Activated B cell treated with CpG ODN at 0.5 μM for 24 hours (primary cell): ENCODE data around the gene WDFY4. TPM values are rescaled to one million over a fixed set of nuclear protein-coding genes. Genes with fewer than 3 reads are reported as not detected.

Source experiments
- ATAC-seq: fragments of 200-7000 bp; cut with Tn5 transposase; one replicate; pipeline ENCODE4 v1.10.0; 2021; ENCODE audit warnings: low read depth, mild to moderate bottlenecking, moderate library complexity
- CTCF ChIA-PET: fragments of 350-600 bp; sonication (Branson Sonifier 250); formaldehyde crosslinking; loops from one replicate; lab custom pipeline; 2021; ENCODE audit warnings: antibody characterized with exemption; lab: Charles Lee
- POLR2A ChIA-PET: fragments of 350-600 bp; sonication (Branson Sonifier 250); formaldehyde crosslinking; loops from one replicate; lab custom pipeline; 2021; ENCODE audit warnings: antibody characterized with exemption; lab: Charles Lee
- DNase-seq: peaks from one replicate; pipeline ENCODE4 v3.0.0; 2022
- H3K27ac Mint-ChIP-seq: one replicate; pipeline ENCODE4 v1.8.0; 2020; ENCODE audit warnings: mixed read lengths
- H3K27me3 Mint-ChIP-seq: one replicate; pipeline ENCODE4 v1.8.0; 2021; ENCODE audit warnings: mixed read lengths
- H3K36me3 Mint-ChIP-seq: one replicate; pipeline ENCODE4 v1.8.0; 2021; ENCODE audit warnings: low read depth, mixed read lengths
- H3K4me1 Mint-ChIP-seq: one replicate; pipeline ENCODE4 v1.8.0; 2021; ENCODE audit warnings: mixed read lengths
- H3K4me3 Mint-ChIP-seq: one replicate; pipeline ENCODE4 v1.8.0; 2020; ENCODE audit warnings: mild to moderate bottlenecking, mixed read lengths
- H3K9me3 Mint-ChIP-seq: one replicate; pipeline ENCODE4 v1.8.0; 2020; ENCODE audit warnings: mixed read lengths
- CTCF ChIP-seq: fragments of 200-600 bp; IDR thresholded peaks from one replicate; pipeline ENCODE4 v1.8.0; 2022; ENCODE audit warnings: antibody characterized with exemption, mild to moderate bottlenecking
- intact Hi-C: fragments of 100-400 bp; cut with micrococcal nuclease; formaldehyde crosslinking; loops from one replicate; pipeline ENCODE4 v1.15.1; 2024
- total RNA-seq: library from RNA; stranded (reverse); gene quantifications from 2 replicates; pipeline ENCODE4 v1.2.3, GENCODE V29; 2022

The WDFY4 gene
- total RNA-seq, 1 donor from 2014 or later: 488 TPM

GRCh38 chr10:48774416-48775205 is 89.9 kb downstream of the WDFY4 start:
- ATAC-seq (no peak), DNase-seq (no peak)
- CTCF ChIA-PET: no interaction called here
- H3K27me3 Mint-ChIP-seq: no peaks in the 10 kb centered on the region
- POLR2A ChIA-PET: no interaction called here
- H3K4me1 Mint-ChIP-seq: peaks cover 19% of the 10 kb centered on the region
- H3K4me3 Mint-ChIP-seq: no peak overlapping the region
- intact Hi-C loops: no loop called here
- peaks cover 95% of the 10 kb centered on the region for H3K36me3 Mint-ChIP-seq
- no peak overlapping the region for H3K27ac Mint-ChIP-seq
- TF ChIP-seq CTCF: no peak
- H3K9me3 Mint-ChIP-seq: peaks cover 2% of the 10 kb centered on the region

GRCh38 chr10:48775206-48775517 is 90.5 kb downstream of the WDFY4 start:
- POLR2A ChIA-PET: no interaction called here
- H3K27ac Mint-ChIP-seq: no peak overlapping the region
- TF ChIP-seq CTCF: no peak
- H3K4me1 Mint-ChIP-seq: peaks cover 13% of the 10 kb centered on the region
- intact Hi-C loops: no loop called here
- H3K9me3 Mint-ChIP-seq: peaks cover 2% of the 10 kb centered on the region
- CTCF ChIA-PET: no interaction called here
- DNase-seq (no peak), ATAC-seq (no peak)
- H3K27me3 Mint-ChIP-seq: no peaks in the 10 kb centered on the region
- H3K4me3 Mint-ChIP-seq: no peak overlapping the region
- peaks cover 95% of the 10 kb centered on the region for H3K36me3 Mint-ChIP-seq

- ChIA-PET CTCF (interaction anchor here (0.6 kb wide), 1 partner anchor 406 kb away, joined by 3 read pairs; no protein-coding TSS in a partner anchor), POLR2A (interaction anchor here (0.6 kb wide), 1 partner anchor 993 kb away, joined by 3 read pairs; no protein-coding TSS in a partner anchor)
- peaks cover 2% of the 10 kb centered on the region for H3K9me3 Mint-ChIP-seq
- no peaks in the 10 kb centered on the region for H3K27me3 Mint-ChIP-seq
- H3K27ac Mint-ChIP-seq: no peak overlapping the region
- no peak for TF ChIP-seq CTCF
- ATAC-seq (no peak), DNase-seq (no peak)
- peaks cover 8% of the 10 kb centered on the region for H3K4me1 Mint-ChIP-seq
- H3K4me3 Mint-ChIP-seq: no peak overlapping the region
- peaks cover 94% of the 10 kb centered on the region for H3K36me3 Mint-ChIP-seq
- intact Hi-C loops: no loop called here
Observed at GRCh38 chr10:48776005-48776522, 91.4 kb downstream of the WDFY4 start.

- intact Hi-C loops: no loop called here
- ChIA-PET CTCF (no interaction called here), POLR2A (interaction anchor here (0.6 kb wide), 1 partner anchor 993 kb away, joined by 3 read pairs; no protein-coding TSS in a partner anchor)
- peaks cover 2% of the 10 kb centered on the region for H3K9me3 Mint-ChIP-seq
- peaks cover 94% of the 10 kb centered on the region for H3K36me3 Mint-ChIP-seq
- ATAC-seq (no peak), DNase-seq (no peak)
- H3K27ac Mint-ChIP-seq: no peak overlapping the region
- TF ChIP-seq CTCF: no peak
- peaks cover 8% of the 10 kb centered on the region for H3K4me1 Mint-ChIP-seq
- no peaks in the 10 kb centered on the region for H3K27me3 Mint-ChIP-seq
- no peak overlapping the region for H3K4me3 Mint-ChIP-seq
Observed at GRCh38 chr10:48776528-48776927, 91.9 kb downstream of the WDFY4 start.

- peaks cover 94% of the 10 kb centered on the region for H3K36me3 Mint-ChIP-seq
- no peak overlapping the region for H3K27ac Mint-ChIP-seq
- H3K9me3 Mint-ChIP-seq: no peaks in the 10 kb centered on the region
- POLR2A ChIA-PET: no interaction called here
- H3K4me3 Mint-ChIP-seq: no peak overlapping the region
- no peaks in the 10 kb centered on the region for H3K27me3 Mint-ChIP-seq
- CTCF ChIA-PET: interaction anchor here (1.1 kb wide), 1 partner anchor 415 kb away, joined by 3 read pairs; no protein-coding TSS in a partner anchor
- ATAC-seq (no peak), DNase-seq (no peak)
- no peak for TF ChIP-seq CTCF
- intact Hi-C loops: no loop called here
- H3K4me1 Mint-ChIP-seq: peaks cover 4% of the 10 kb centered on the region
Observed at GRCh38 chr10:48777110-48777509, 92.4 kb downstream of the WDFY4 start.
